WTC11 (cell line): ENCODE results near the gene MTRF1. TPM values are rescaled to one million over a fixed set of nuclear protein-coding genes. Genes with fewer than 3 reads are reported as not detected.

Experiments
- ATAC-seq: fragments of 200-7000 bp; cut with Tn5 transposase; 2 replicates; pipeline ENCODE4 v1.10.0; 2021; ENCODE audit warnings: mild to moderate bottlenecking, moderate library complexity
- CTCF ChIA-PET: fragments of 300-600 bp; sonication (Branson Sonifier 250); formaldehyde crosslinking; loops from one replicate; lab custom pipeline; 2021; ENCODE audit warnings: antibody characterized with exemption; lab: Charles Lee
- POLR2A ChIA-PET: fragments of 350-600 bp; sonication (Branson Sonifier 250); formaldehyde crosslinking; loops from one replicate; lab custom pipeline; 2021; ENCODE audit warnings: antibody characterized with exemption; lab: Charles Lee
- DNase-seq: peaks from one replicate; pipeline ENCODE4 v3.0.0; 2021; ENCODE audit warnings: low spot score
- H3K27ac Mint-ChIP-seq: 2 replicates; pipeline ENCODE4 v1.8.0; 2021; ENCODE audit warnings: mixed read lengths
- H3K27me3 Mint-ChIP-seq: 2 replicates; pipeline ENCODE4 v1.8.0; 2021; ENCODE audit warnings: low read depth, mild to moderate bottlenecking, moderate library complexity, mixed read lengths
- H3K36me3 Mint-ChIP-seq: 2 replicates; pipeline ENCODE4 v1.8.0; 2021; ENCODE audit warnings: mixed read lengths
- H3K4me1 Mint-ChIP-seq: 2 replicates; pipeline ENCODE4 v1.8.0; 2022; ENCODE audit warnings: mixed read lengths
- H3K4me3 Mint-ChIP-seq: 2 replicates; pipeline ENCODE4 v1.8.0; 2021; ENCODE audit warnings: mild to moderate bottlenecking, moderate library complexity, mixed read lengths
- H3K9me3 Mint-ChIP-seq: 2 replicates; pipeline ENCODE4 v1.8.0; 2021; ENCODE audit warnings: mixed read lengths
- ATF3 ChIP-seq: sonication (generic); formaldehyde crosslinking; conservative IDR thresholded peaks from 2 replicates; pipeline ENCODE4 v1.8.1; 2022; ENCODE audit warnings: mild to moderate bottlenecking, missing genetic modification reagents
- CREM ChIP-seq: sonication (generic); formaldehyde crosslinking; IDR thresholded peaks from 2 replicates; pipeline ENCODE4 v1.8.1; 2022; ENCODE audit warnings: mild to moderate bottlenecking, missing genetic modification reagents, moderate library complexity
- E2F1 ChIP-seq: sonication (generic); formaldehyde crosslinking; IDR thresholded peaks from 2 replicates; pipeline ENCODE4 v1.8.0; 2022; ENCODE audit warnings: mild to moderate bottlenecking, missing genetic modification reagents
- ELF4 ChIP-seq: sonication (generic); formaldehyde crosslinking; IDR thresholded peaks from 2 replicates; pipeline ENCODE4 v1.8.1; 2022; ENCODE audit warnings: low read depth, mild to moderate bottlenecking, moderate library complexity, missing genetic modification reagents
- EMX1 ChIP-seq: fragments of 250-450 bp; sonication (Bioruptor Pico); IDR thresholded peaks from 2 replicates; pipeline ENCODE4 v1.8.0; 2021; ENCODE audit warnings: mild to moderate bottlenecking
- FOXJ3 ChIP-seq: sonication (generic); formaldehyde crosslinking; IDR thresholded peaks from 2 replicates; pipeline ENCODE4 v1.9.0; 2021; ENCODE audit warnings: missing genetic modification reagents, mild to moderate bottlenecking, borderline replicate concordance
- FOXP4 ChIP-seq: sonication (generic); formaldehyde crosslinking; IDR thresholded peaks from 2 replicates; pipeline ENCODE4 v1.8.0; 2022; ENCODE audit warnings: mild to moderate bottlenecking, missing genetic modification reagents
- GABPB1 ChIP-seq: sonication (generic); formaldehyde crosslinking; IDR thresholded peaks from 2 replicates; pipeline ENCODE4 v1.8.1; 2023; ENCODE audit warnings: mild to moderate bottlenecking, missing genetic modification reagents
- HMGXB4 ChIP-seq: sonication (generic); formaldehyde crosslinking; IDR thresholded peaks from 2 replicates; pipeline ENCODE4 v1.8.1; 2023; ENCODE audit warnings: mild to moderate bottlenecking, moderate library complexity, missing genetic modification reagents
- JUN ChIP-seq: sonication (generic); formaldehyde crosslinking; IDR thresholded peaks from 2 replicates; pipeline ENCODE4 v1.8.0; 2023; ENCODE audit warnings: mild to moderate bottlenecking, missing genetic modification reagents
- NR1H2 ChIP-seq: sonication (generic); formaldehyde crosslinking; IDR thresholded peaks from 2 replicates; pipeline ENCODE4 v1.9.0; 2021; ENCODE audit warnings: mild to moderate bottlenecking, moderate library complexity, missing genetic modification reagents
- SP1 ChIP-seq: sonication (generic); formaldehyde crosslinking; conservative IDR thresholded peaks from 2 replicates; pipeline ENCODE4 v1.8.1; 2022; ENCODE audit warnings: missing genetic modification reagents
- USF1 ChIP-seq: sonication (generic); formaldehyde crosslinking; IDR thresholded peaks from 2 replicates; pipeline ENCODE4 v1.8.0; 2022; ENCODE audit warnings: mild to moderate bottlenecking, missing genetic modification reagents
- ZMAT4 ChIP-seq: fragments of 250-450 bp; sonication (Bioruptor Pico); IDR thresholded peaks from 2 replicates; pipeline ENCODE4 v1.9.0; 2021; ENCODE audit warnings: mild to moderate bottlenecking
- ZNF121 ChIP-seq: sonication (generic); formaldehyde crosslinking; IDR thresholded peaks from 2 replicates; pipeline ENCODE4 v1.8.0; 2023; ENCODE audit warnings: missing genetic modification reagents
- ZNF281 ChIP-seq: sonication (generic); formaldehyde crosslinking; IDR thresholded peaks from 2 replicates; pipeline ENCODE4 v1.8.0; 2023; ENCODE audit warnings: mild to moderate bottlenecking, missing genetic modification reagents
- ZNF317 ChIP-seq: sonication (generic); formaldehyde crosslinking; IDR thresholded peaks from 2 replicates; pipeline ENCODE4 v1.8.1; 2023; ENCODE audit warnings: low read depth, mild to moderate bottlenecking, moderate library complexity, missing genetic modification reagents, borderline replicate concordance
- total RNA-seq: library from RNA; stranded (reverse); gene quantifications from 3 replicates; pipeline ENCODE4 v1.2.3, GENCODE V29; 2021

The MTRF1 gene
- total RNA-seq, 1 experiment from 2014 or later, result 12.9 TPM

- H3K9me3 Mint-ChIP-seq, result peaks cover 5% of the 10 kb centered on the region
- no peaks in the 10 kb centered on the region for H3K4me1 Mint-ChIP-seq
- CTCF ChIA-PET, result no interaction called here
- H3K27ac Mint-ChIP-seq, result no peak overlapping the region
- no peaks in the 10 kb centered on the region for H3K27me3 Mint-ChIP-seq
- H3K36me3 Mint-ChIP-seq, result peaks cover 54% of the 10 kb centered on the region
- POLR2A ChIA-PET, result no interaction called here
- H3K4me3 Mint-ChIP-seq, result no peak overlapping the region
- TF ChIP-seq HMGXB4 (no peak), FOXP4 (CRISPR knock-in tag) (no peak), GABPB1 (CRISPR knock-in tag) (no peak), SP1 (CRISPR knock-in tag) (no peak), ZNF281 (CRISPR knock-in tag) (no peak)
- ATAC-seq, result no peak
- DNase-seq, result no peak
These were observed 8.5 kb downstream of the MTRF1 start for GRCh38 chr13:41254902-41255301.

- TF ChIP-seq E2F1 (no peak), CREM (CRISPR knock-in tag) (no peak), EMX1 (no peak), ELF4 (CRISPR knock-in tag) (no peak), ZMAT4 (CRISPR knock-in tag) (no peak), USF1 (CRISPR knock-in tag) (no peak), NR1H2 (CRISPR knock-in tag) (no peak), FOXJ3 (CRISPR knock-in tag) (no peak), JUN (no peak), ZNF317 (CRISPR knock-in tag) (no peak), ATF3 (CRISPR knock-in tag) (no peak), ZNF121 (CRISPR knock-in tag) (no peak), FOXP4 (CRISPR knock-in tag) (no peak)
- Mint-ChIP-seq H3K4me1 (no peaks in the 10 kb centered on the region), H3K27me3 (no peaks in the 10 kb centered on the region), H3K36me3 (peaks cover 33% of the 10 kb centered on the region), H3K9me3 (no peaks in the 10 kb centered on the region), H3K27ac (no peak overlapping the region), H3K4me3 (no peak overlapping the region)
- DNase-seq (no peak), ATAC-seq (no peak)
- ChIA-PET CTCF (no interaction called here), POLR2A (no interaction called here)
These were observed 12.4 kb downstream of the MTRF1 start for GRCh38 chr13:41250993-41251392.
